Neural cell (in vitro differentiated cells): ENCODE measurements around the gene CUX1.

Experiments used
- MXI1 ChIP-seq: fragments of 450-650 bp; conservative IDR thresholded peaks from 2 replicates; pipeline ENCODE4 v1.6.1; 2014; ENCODE audit warnings: antibody characterized with exemption, mild to moderate bottlenecking; ENCODE audit not compliant: poor library complexity, severe bottlenecking
- POLR2AphosphoS5 ChIP-seq: IDR thresholded peaks from 2 replicates; pipeline ENCODE4 v1.6.1; 2012
- TF ChIP-seq, protein P1 (sequence below): fragments of 450-650 bp; IDR thresholded peaks from 2 replicates; pipeline ENCODE4 v1.5.1; 2014; ENCODE audit warnings: antibody characterized with exemption, mild to moderate bottlenecking, moderate library complexity; ENCODE audit not compliant: poor library complexity, severe bottlenecking

DNA sequence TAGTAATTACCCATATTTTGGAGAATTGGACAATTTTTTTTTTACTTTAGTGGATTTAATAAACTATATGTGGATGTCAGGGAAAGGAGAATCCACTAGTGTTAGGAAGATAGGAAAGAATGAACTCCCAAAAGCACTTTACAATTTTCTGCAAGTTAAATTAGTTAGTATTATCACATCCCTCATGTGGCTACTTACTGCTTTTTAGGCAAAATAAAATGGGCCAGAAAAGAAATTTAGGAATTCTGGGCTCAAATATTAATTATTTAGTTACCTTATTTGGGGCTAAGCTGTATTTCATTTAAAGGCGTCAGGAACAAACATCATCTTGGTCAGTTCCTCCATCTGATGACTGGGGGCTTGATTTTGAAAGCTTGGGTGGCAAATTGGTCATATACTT is 4.8 kb upstream of the CUX1 start:
- TF ChIP-seq, protein P1, sequence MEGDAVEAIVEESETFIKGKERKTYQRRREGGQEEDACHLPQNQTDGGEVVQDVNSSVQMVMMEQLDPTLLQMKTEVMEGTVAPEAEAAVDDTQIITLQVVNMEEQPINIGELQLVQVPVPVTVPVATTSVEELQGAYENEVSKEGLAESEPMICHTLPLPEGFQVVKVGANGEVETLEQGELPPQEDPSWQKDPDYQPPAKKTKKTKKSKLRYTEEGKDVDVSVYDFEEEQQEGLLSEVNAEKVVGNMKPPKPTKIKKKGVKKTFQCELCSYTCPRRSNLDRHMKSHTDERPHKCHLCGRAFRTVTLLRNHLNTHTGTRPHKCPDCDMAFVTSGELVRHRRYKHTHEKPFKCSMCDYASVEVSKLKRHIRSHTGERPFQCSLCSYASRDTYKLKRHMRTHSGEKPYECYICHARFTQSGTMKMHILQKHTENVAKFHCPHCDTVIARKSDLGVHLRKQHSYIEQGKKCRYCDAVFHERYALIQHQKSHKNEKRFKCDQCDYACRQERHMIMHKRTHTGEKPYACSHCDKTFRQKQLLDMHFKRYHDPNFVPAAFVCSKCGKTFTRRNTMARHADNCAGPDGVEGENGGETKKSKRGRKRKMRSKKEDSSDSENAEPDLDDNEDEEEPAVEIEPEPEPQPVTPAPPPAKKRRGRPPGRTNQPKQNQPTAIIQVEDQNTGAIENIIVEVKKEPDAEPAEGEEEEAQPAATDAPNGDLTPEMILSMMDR: no peak
- TF ChIP-seq MXI1 (no peak), POLR2AphosphoS5 (no peak)
